IPS-18a (cell line): ENCODE results near the gene PCDH12.

Experiments
- H3K27ac ChIP-seq: one replicate; pipeline ENCODE4 v1.5.1; 2013; ENCODE audit warnings: low read length
- H3K27me3 ChIP-seq: one replicate; pipeline ENCODE4 v1.6.1; 2013; ENCODE audit warnings: mild to moderate bottlenecking, low read length; ENCODE audit not compliant: control insufficient read depth, insufficient read depth
- H3K36me3 ChIP-seq: one replicate; pipeline ENCODE4 v1.6.1; 2013; ENCODE audit warnings: low read depth, low read length; ENCODE audit not compliant: control insufficient read depth
- H3K4me1 ChIP-seq: one replicate; pipeline ENCODE4 v1.6.1; 2013; ENCODE audit warnings: low read depth, low read length; ENCODE audit not compliant: control insufficient read depth
- H3K4me3 ChIP-seq: one replicate; pipeline ENCODE4 v1.5.1; 2013; ENCODE audit warnings: low read length
- H3K9ac ChIP-seq: one replicate; pipeline ENCODE4 v1.6.1; 2013; ENCODE audit warnings: mild to moderate bottlenecking, low read length, moderate library complexity
- H3K9me3 ChIP-seq: one replicate; pipeline ENCODE4 v1.6.1; 2013; ENCODE audit warnings: low read depth, low read length; ENCODE audit not compliant: control insufficient read depth

Gene PCDH12

DNA sequence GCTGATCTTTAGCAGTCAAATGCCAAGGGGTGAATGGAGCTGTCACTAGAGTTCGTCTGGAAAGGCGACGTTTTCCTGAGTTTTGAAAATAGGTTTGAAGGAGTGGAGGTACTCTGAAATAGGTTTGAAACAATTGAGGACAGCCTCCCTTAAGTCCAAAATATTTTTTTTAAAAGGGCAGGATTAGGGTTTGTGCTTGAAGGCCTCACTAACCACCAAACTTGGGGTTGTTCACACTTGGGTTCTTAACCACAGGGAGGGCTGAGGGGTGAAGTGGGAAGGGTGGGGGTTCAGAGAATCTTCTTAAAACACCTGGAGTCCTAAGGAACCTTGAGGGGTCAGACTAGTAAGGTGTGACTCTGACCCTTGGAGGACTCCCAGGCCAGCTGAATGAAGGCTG, 3.5 kb upstream of the PCDH12 start:
- Histone ChIP-seq H3K36me3 (no peaks in the 10 kb centered on the region), H3K27ac (no peak overlapping the region), H3K9ac (no peak overlapping the region), H3K27me3 (no peaks in the 10 kb centered on the region), H3K4me3 (no peak overlapping the region), H3K9me3 (no peaks in the 10 kb centered on the region), H3K4me1 (peaks cover 9% of the 10 kb centered on the region)

DNA sequence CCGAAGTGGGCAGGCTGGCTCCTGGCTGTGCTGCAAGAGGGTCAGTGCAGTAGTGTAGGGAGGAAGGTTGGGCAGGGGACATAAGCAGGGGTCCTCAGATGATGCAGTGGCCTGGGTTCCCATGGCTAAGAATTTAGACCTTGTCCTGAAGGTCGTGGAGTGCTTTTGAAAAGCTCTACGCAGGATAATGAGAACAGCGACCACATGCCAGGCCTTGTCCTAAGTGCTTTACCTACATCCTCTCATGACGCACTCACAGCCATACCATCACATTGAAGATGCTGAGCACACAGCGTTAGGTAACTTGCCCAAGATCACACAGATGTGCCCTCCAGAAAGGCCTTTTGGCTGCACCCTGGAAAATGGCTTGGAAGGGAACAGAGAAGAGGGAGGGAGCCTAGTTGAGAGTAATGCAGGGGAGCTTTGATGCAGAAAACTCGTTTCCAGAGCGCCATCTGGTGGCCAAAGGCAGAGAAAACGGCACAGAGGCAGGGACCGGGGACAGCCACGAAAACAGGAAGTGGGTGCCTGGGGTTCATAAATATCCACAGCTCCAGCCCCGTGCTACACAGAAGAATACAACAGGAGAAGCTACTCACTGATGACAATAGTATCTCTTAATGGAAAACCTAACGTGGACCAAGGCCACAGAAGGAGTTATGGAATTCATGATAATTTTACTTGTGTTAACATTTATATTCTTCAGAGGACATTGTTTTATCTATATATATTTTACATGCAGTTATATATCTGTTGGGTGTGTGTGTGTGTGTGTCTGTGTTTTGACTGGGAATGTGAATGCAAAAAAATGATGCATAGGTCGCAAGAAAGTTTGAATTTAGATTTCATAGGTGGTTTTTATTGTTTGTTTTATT, 2.7 kb upstream of the PCDH12 start:
- peaks cover 9% of the 10 kb centered on the region for H3K4me1 ChIP-seq
- H3K27me3 ChIP-seq = no peaks in the 10 kb centered on the region
- H3K9me3 ChIP-seq = no peaks in the 10 kb centered on the region
- H3K9ac ChIP-seq = no peak overlapping the region
- H3K4me3 ChIP-seq = no peak overlapping the region
- H3K36me3 ChIP-seq = no peaks in the 10 kb centered on the region
- H3K27ac ChIP-seq = no peak overlapping the region

DNA sequence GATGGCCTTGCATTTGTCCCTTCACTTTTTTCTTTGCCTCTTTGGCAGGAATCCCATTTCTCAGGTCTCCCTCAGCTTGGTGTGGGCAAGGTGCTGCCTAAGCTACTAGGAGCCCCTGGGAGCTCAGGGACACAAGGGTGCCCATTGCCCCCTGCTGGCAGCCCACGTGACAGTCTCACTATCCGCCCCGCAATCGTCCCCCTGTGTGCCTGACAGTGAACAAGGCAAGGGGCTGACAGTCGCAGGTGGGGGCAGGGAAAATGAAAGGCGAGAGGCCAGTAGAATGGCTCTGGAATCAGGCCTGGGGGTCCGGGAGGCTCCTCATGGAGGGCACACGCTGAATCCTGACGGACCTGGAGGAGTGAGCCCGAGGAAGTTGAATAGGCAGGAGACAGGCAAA, 2.0 kb upstream of the PCDH12 start:
- Histone ChIP-seq H3K27ac (no peak overlapping the region), H3K36me3 (no peaks in the 10 kb centered on the region), H3K4me3 (no peak overlapping the region), H3K27me3 (no peaks in the 10 kb centered on the region), H3K4me1 (peaks cover 9% of the 10 kb centered on the region), H3K9ac (no peak overlapping the region), H3K9me3 (no peaks in the 10 kb centered on the region)

DNA sequence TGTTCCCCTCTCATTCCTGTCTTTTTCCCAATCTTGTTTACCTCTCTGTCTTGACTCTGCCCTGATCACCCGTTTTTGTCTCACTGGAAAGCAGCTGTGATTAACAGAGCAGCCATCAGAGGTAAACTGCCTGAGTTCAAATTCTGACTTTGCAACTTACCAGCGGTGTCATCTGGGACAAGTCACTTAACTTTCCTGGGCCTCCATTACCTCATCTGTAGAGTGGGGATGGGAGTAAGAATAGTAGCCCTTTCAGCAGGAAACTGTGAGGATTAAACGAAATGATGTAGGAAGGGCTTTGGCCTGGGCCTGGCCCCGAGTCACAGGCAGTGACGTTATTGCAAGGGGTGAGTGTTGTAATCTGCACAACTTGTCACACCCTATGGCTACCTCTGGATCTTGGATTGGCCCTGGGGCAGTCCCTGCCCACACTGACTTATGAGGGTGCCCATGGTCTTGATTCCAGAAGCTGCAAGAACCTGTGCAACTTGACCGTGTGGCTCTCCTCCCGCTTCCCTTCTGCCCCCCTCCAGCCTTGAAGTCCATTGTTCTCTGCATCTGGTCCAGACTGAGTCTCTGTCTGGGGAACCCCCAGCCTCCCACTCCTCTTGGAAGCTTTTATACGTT, 657 bp upstream of the PCDH12 start:
- Histone ChIP-seq H3K27me3 (no peaks in the 10 kb centered on the region), H3K27ac (no peak overlapping the region), H3K4me1 (peaks cover 9% of the 10 kb centered on the region), H3K4me3 (no peak overlapping the region), H3K9ac (no peak overlapping the region), H3K36me3 (no peaks in the 10 kb centered on the region), H3K9me3 (no peaks in the 10 kb centered on the region)

DNA sequence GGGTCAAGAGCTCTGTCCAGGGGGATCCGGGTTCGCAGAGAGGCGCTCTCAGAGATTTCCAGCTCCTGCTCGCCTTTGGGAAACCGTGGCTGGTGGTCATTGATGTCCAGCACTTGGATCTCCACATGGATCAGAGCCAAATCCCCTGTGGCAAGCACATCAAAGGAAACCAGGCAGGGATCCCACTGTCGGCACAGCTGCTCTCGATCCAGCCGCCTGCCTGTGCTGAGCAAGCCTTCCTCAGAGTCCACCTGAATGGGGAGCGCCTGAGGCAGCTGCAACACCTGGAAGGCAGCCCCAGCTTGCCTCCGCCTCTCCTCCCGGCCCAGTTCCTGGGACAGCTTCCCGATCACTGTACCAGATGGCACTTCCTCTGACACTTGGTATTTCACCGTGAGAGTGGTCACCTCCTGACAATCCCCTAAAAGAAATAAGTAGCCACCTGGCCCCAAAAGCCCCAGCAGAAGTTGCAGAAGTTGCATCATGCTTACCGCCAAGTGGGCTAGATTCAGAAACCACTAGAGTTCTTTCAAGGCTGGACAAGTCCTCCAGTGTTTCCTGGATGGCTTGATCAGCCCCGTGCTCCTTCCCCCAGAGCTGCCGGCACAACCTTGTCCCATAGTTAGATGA, 520 bp downstream of the PCDH12 start:
- H3K4me1 ChIP-seq = peaks cover 9% of the 10 kb centered on the region

DNA sequence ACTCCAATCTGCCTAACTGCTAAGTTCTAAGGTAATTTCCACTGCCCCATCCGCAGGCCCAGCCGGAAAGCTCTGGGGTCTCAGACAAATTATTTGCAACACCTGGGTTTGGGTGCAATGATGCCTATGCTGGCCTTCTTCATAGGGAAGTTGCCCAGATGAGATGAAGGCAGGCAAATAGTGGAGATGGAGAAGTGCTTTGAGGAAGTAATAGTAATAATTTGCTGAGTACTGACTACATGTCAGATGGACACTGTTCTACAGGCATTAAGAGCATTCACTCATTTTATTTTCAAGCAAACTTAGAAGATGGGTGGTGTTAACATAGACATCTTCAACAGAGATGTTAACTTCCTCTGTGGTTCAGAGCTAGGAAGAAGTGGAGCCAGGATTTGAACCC, 3.8 kb downstream of the PCDH12 start:
- Histone ChIP-seq H3K9me3 (no peaks in the 10 kb centered on the region), H3K36me3 (no peaks in the 10 kb centered on the region), H3K27me3 (no peaks in the 10 kb centered on the region), H3K9ac (no peak overlapping the region), H3K4me1 (peaks cover 5% of the 10 kb centered on the region), H3K27ac (no peak overlapping the region), H3K4me3 (no peak overlapping the region)

More for the DNA sequence above, 520 bp downstream of the PCDH12 start:
- Histone ChIP-seq H3K9me3 (no peaks in the 10 kb centered on the region), H3K27ac (no peak overlapping the region), H3K27me3 (no peaks in the 10 kb centered on the region), H3K9ac (no peak overlapping the region), H3K4me3 (no peak overlapping the region), H3K36me3 (no peaks in the 10 kb centered on the region)

DNA sequence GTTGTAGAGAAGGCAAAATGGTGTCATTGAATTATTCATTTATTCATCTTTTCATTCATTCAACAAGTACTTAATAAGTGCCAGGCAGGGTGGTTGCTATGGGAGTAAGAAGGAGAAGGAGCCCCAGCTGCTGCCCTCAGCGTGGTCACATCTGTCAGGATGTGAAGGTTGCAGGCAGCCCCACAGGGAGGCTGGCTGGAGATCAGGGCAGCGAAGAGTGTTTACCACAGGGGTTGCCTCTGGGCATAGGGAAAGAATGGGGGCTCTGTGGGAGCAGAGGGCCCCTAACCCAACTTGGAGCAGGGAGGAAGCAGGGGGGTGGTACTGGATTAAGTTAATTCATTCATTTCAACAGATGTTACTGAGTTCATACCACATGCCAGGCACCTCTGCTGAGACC, 6.0 kb downstream of the PCDH12 start:
- H3K9me3 ChIP-seq = no peaks in the 10 kb centered on the region
- no peaks in the 10 kb centered on the region for H3K27me3 ChIP-seq
- H3K36me3 ChIP-seq = no peaks in the 10 kb centered on the region
- H3K4me1 ChIP-seq = peaks cover 5% of the 10 kb centered on the region
- no peak overlapping the region for H3K9ac ChIP-seq
- no peak overlapping the region for H3K27ac ChIP-seq
- no peak overlapping the region for H3K4me3 ChIP-seq

DNA sequence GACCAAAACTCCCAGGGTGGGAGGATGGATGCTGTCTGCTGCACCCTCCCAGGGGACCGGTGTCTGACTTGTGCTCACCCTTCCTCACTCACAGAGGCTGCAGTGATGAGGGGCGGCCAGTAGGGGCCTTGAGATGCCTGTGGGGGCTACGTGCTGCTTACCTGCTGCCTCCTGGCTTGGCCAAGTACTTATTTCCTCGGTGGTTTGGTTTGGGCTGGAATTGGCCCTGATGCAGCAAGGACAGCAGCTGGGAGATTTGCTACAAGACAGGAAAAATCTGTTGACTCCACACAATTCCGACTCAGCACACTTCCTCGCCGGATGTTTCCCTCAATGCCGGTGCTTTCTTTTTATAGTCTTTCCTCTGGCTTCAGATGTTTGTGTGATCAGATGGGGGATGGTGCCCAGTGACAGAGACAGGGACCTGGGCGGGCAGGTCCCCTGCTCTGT, 6.6 kb downstream of the PCDH12 start:
- H3K27ac ChIP-seq = no peak overlapping the region
- peaks cover 5% of the 10 kb centered on the region for H3K4me1 ChIP-seq
- no peak overlapping the region for H3K4me3 ChIP-seq
- H3K9ac ChIP-seq = no peak overlapping the region
- H3K27me3 ChIP-seq = no peaks in the 10 kb centered on the region
- no peaks in the 10 kb centered on the region for H3K36me3 ChIP-seq
- H3K9me3 ChIP-seq = no peaks in the 10 kb centered on the region

DNA sequence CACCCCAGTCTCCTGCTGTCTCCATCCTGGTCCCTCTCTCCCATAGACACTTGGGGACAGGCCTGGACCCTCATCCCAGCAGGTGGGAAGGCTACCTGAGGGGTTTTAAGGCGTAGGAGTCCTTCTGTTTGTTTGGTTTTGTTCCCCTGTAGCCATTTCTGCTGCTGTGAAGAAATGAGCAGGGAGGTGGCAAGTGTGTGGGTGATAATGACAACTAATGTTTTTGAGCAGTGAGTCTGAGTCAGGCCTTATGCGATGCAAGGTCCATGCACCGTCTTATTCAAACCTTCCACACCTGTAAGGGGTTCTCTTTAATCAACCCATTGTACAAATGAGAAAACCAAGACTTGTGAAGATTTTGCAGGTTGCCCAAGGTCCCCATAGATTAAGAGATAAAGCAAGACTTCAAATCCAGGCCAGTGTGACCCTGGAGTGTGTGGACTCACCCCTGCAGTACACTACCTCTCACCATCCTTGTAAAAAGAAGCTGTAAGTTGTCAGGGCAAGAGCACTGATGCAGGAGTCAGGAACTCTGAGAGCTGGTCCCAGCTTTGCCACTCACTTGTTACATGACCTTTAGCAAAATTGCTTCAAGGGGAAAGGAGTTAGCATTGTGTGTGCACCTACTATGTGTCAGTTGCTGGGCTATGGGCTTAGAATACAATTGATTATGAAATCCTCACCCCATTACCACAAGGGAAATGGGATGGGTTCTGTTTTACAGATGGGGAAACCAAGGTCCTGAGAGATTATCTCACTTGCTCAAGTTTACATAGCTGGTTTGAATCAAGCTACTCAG, 7.6 kb downstream of the PCDH12 start:
- Histone ChIP-seq H3K4me1 (peaks cover 13% of the 10 kb centered on the region), H3K27ac (no peak overlapping the region), H3K36me3 (no peaks in the 10 kb centered on the region), H3K9me3 (no peaks in the 10 kb centered on the region), H3K27me3 (no peaks in the 10 kb centered on the region), H3K4me3 (no peak overlapping the region), H3K9ac (no peak overlapping the region)

DNA sequence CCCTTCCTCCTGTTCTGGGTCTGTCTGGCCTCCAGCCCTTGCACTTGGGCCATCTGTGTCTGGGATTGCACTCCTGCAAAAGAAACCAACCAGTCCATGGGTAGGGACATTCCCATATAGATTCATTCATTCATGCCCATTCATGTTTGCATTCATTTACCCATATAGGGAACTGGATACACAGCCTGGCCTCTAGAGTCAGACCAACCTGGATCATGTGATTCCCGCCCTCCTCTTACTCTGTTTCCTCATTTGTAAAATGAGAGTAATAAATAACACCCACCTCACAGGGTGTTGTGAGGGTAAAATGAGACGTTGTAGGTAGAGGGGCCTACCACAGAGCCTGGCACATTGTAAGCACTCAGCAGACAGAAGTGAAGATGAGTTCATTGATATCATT, 8.5 kb downstream of the PCDH12 start:
- no peaks in the 10 kb centered on the region for H3K9me3 ChIP-seq
- H3K4me1 ChIP-seq = peaks cover 19% of the 10 kb centered on the region
- no peak overlapping the region for H3K4me3 ChIP-seq
- H3K27ac ChIP-seq = no peak overlapping the region
- H3K36me3 ChIP-seq = no peaks in the 10 kb centered on the region
- H3K27me3 ChIP-seq = no peaks in the 10 kb centered on the region
- H3K9ac ChIP-seq = no peak overlapping the region

DNA sequence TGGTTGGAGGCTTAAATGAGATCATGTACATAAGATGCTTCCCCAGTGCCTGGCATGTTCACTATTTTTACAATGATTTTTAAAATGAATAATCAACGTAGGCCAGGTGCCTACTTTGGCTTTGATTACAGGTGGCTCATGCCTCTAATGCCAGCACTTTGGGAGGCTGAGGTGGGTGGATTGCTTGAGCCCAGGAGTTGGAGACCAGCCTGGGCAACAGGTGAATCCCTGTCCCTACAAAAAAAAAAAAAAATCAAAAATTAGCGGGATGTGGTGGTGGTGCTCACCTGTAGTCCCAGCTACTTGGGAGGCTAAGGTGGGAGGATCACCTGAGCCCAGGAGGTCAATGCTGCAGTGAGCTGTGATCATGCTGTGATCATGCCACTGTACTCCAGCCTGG, 9.2 kb downstream of the PCDH12 start:
- no peak overlapping the region for H3K9ac ChIP-seq
- peaks cover 19% of the 10 kb centered on the region for H3K4me1 ChIP-seq
- H3K27ac ChIP-seq = no peak overlapping the region
- H3K4me3 ChIP-seq = no peak overlapping the region
- H3K36me3 ChIP-seq = no peaks in the 10 kb centered on the region
- H3K27me3 ChIP-seq = no peaks in the 10 kb centered on the region
- no peaks in the 10 kb centered on the region for H3K9me3 ChIP-seq
